ENCODE results near the gene IGF1R.

Gene IGF1R

GRCh38 chr15:98776607-98777281, 128.4 kb downstream of the IGF1R start:
- peak; percentile 42 for DNase-seq (ENCODE audit: low spot score)

- no peak for DNase-seq (ENCODE audit: low spot score)
Measured at GRCh38 chr15:98777426-98777825, 129.1 kb downstream of the IGF1R start.

DNA sequence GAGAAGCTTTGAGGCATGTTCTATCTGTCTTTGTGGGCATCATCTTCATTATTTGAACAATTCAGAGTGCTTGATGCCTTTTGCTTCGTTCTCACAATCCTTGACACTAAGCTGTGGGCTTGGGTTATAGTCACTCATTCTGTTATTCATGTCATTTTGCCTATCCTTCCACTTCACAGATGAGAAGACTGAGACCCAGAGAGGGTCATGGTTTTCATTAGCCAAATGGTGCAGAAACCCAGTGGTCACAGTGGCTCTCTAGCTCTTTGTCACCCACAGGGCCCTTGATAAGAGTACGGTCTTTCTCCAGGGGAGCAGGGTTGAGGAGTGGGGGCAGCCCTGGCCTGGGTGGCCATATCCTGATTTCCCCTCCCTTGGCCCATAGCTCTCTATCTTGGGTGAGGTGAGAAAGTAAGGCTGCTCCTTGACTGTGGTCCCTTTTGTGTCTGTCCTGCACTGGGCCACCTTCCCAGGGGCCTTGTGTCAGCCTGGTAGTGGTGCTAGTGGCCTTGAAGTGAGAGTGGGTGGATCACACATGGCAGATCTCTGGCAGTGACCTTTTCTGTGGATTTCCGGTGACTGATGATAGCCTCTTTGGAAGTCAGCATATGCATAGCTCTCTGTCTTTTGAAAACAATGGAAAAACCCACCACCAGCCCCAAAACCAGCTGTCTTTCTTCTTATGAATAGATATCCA, 130.1 kb downstream of the IGF1R start:
- DNase-seq (ENCODE audit: low spot score), result no peak

- DNase-seq (ENCODE audit: low spot score), result no peak
Measured at GRCh38 chr15:98778960-98779359, 130.6 kb downstream of the IGF1R start.

DNA sequence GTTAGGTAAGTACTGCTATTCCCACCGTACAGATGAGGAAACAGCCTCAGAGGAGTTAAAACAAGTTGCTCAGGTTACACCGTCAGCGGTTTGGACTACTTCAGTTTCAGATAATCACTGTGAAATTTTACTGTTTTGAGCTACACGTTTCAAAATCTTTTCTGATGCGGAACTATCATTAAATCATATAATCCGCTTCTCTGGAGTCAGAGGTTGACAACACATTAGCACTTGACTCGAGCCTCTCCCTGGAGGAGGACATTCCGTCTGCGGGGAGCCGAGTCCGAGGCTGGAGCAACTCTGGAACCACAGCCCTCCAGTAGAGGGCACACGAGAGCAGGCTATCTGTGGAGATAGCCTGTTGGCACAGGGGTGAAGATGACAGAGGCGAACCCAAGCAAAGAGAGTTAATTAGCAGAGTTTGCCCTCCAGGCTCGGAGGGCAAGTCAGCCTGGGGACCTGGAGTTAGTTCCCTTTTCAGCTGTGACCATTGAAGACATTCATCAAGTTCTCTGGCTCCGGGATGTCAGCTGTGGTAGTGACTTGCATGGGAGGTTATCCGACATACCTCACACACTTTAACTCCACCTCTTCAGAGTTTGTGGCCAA, 131.2 kb downstream of the IGF1R start:
- DNase-seq (ENCODE audit: low spot score), result peak; percentile 77

DNA sequence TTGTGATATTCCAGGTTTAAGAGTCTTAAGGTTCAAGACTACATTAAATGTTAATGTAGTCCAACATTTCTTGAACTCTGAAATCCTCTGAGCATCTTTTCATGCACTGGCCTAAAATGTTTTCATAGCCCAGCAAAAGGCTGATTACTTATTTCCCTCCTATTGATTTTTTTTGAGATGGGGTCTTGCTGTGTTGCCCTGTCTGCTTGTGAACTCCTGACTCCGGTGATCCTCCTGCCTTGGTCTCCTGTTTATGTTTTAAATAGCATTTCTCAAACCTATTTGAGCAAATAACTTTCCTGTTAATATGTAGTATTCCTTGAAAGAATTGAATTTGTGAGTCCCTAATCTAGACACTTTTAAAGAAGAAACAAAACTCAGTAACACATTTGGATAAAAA, 133.5 kb downstream of the IGF1R start:
- DNase-seq (ENCODE audit: low spot score), result no peak

GRCh38 chr15:98782801-98783200, 134.5 kb downstream of the IGF1R start:
- no peak for DNase-seq (ENCODE audit: low spot score)

GRCh38 chr15:98785431-98785806, 137.1 kb downstream of the IGF1R start:
- no peak for DNase-seq (ENCODE audit: low spot score)

DNA sequence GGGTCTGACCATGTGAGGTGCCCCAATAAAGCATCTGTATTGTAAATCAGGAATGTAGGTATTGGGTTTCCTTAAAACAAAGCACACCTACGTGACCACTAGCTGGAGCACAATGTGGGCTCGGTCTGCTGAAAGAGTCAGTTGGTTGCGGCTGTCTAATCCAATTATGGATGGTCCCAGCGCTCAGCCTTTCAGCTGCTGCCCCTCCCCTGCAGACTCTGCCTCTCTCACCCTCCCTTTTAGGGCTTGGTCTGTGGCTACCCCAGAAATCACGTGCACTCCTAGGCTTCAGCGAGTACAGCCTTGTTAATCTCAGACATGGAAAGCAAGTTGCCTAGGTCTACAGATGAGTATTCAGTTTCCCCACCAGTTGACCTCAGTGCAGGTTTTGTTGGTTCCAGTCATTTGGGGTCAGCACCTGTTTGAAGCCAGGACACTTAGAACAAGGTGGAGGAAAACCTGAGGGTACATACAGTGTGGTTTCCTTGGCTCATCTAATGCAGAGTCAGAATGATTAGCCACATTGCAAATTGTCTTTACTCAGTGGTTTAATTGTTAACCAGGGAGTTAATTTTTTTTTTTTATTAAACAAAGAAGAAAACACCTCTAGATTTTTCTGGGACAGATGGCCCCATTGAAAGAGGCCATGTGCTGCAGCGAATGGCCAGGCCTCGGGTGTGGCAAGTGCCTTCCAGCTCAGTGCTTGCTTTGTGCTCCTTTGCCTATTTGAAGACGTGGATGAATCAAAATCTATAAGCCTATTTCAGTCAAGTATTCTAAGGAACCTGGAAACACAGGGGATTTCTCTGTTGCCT, 137.7 kb downstream of the IGF1R start:
- no peak for DNase-seq (ENCODE audit: low spot score)

GRCh38 chr15:98786717-98787116, 138.4 kb downstream of the IGF1R start:
- no peak for DNase-seq (ENCODE audit: low spot score)

DNA sequence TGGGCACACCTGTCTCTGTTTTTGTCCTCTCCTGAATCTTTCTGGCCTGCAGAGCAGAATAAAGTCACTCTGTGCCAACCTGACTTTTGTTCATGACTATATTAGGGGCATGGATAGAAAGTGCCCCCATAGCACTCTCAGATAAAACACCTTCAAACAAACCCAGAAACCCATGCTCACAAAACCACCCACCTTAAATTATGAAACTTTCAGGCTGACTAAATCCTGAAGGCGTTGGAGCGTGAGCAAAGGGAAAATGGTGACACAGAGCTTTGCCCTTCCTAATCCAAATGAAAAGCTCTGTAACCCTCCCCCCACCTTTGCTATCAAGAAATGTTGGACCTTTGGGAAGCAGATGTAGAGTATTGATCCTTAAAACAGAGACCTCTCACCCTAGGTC, 138.9 kb downstream of the IGF1R start:
- DNase-seq (ENCODE audit: low spot score), result no peak

- no peak for DNase-seq (ENCODE audit: low spot score)
Measured at GRCh38 chr15:98787936-98788757, 139.8 kb downstream of the IGF1R start.

DNA sequence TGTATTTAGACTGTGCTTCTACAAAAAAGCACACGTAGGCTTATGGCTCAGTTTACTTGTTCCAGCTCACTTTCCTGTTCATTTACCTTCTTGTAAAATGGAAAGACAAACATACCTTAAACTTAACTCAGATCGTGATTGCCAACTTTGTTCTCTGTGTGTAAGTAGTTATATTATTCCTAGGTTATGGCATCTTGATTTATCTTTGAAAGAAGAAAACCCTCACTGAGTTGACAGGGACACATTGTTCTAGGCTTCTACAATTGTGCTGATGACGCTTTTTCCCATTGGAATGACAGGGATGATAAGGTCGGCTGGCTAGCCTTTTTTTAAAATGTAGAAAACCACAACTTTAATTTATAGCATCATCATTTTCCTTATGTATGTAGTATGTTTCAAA, 140.7 kb downstream of the IGF1R start:
- DNase-seq (ENCODE audit: low spot score), result no peak

GRCh38 chr15:98790270-98790669, 141.9 kb downstream of the IGF1R start:
- no peak for DNase-seq (ENCODE audit: low spot score)

GRCh38 chr15:98791046-98791701, 142.8 kb downstream of the IGF1R start:
- no peak for DNase-seq (ENCODE audit: low spot score)

DNA sequence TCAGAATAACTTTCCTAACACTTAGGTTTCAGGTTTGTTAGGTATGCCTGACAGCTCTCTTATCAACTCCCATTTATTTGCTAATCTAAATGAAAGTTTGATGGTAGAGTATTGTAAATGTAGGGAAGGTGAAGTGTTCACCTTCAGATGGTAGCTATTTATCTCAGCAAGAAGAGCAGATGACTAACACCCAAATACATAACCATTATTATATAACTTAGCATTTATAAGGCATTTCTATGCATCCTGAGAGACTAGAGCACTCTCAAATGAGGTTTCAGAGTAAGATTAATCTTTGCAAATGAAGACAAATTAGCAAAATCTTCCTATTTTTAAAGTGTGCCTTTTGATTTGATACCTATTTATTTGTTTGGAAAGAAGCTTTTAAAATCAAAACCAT, 143.8 kb downstream of the IGF1R start:
- no peak for DNase-seq (ENCODE audit: low spot score)

DNA sequence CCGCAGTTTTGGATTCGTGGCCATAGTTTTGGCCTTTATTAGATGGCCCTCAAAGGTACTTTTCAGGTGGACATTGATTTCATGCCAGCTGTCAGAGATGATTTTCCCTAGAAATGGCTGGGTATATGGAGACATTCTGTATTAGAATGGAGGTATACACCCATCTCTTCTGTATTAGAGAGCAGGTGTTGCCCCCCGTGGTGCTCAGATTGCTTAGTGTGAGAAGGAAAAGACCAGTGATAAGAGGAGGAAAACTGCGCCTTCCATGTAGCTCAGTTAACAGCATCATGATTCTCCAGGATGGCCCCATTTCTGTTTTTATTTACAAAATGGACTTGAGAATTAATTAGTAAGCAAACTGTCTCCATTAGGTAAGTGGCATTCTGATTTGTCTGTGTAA, 145.9 kb downstream of the IGF1R start:
- no peak for DNase-seq (ENCODE audit: low spot score)

DNA sequence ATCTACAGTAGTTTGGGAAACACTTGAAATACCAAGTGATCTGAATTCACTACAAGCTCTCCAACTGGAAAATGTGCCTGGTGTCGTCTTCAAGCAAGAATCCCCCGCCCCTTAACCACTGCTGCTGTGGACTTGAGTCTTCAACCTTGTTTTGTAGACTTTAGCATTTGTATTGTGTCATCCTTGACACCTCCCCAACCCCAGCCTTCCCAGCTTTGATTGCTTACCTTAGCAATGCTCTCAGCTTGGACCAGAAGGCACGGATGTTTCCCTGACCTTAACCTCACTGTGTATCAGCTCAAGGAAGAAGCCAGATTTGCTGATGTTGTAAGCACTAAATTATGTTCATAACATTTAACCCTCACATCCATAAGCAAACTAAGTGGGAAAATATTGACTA, 146.4 kb downstream of the IGF1R start:
- DNase-seq (ENCODE audit: low spot score), result no peak

DNA sequence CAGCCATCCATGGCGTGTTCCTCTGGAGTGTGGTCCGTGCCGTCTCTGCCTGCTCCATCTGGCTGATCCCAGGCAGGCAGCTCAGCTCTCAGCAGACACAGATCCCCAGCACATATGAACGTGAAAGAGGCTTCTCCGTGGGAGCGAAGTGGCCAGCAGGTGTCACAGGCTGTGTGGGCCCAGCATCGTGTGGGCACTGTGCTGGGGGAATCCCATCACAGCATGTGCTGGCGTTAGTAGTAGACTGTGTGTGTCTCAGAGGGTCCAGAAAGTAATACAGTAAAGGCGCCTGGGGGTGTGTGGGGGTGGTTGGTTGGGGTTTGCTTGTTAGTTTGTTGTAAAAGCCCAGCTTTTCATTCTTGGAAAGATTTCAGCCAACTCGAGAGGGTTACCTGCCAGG, 147.6 kb downstream of the IGF1R start:
- no peak for DNase-seq (ENCODE audit: low spot score)

DNA sequence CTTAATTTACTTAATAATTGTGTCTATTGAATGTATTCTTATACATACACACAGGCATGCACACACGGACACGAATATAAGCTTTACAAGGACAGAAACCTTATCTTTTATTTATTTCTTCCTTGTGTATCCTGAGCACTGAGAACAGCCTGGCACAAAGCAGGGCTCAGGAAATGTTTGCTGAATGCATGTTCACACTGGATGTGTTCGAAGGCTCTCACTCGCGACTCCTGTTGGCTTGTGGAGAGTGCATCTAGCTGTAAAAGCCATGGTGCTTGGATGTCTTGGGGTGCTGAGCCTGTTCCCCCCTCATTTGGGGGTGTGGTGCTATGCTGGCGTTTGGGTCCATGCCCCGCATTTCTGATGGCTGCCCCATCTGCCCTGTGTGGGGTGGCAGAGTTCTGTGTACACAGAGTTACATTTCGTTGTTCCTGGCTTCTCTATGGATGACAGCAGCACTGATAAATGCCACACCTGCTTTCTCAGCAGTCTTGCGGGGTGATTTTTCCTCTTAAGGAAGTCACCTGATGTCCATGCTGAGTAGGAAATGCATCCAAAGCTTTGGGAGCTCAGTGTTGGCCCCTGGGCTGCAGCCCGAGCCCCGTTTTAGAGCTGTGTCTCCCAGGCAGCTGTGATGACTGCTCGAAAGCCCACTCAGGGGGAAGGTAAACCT, 148.5 kb downstream of the IGF1R start:
- DNase-seq (ENCODE audit: low spot score), result no peak
